ENCODE data around the gene LSR. TPM values are rescaled to one million over a fixed set of nuclear protein-coding genes. Genes with fewer than 3 reads are reported as not detected.

Gene LSR
- total and polyA plus RNA-seq, 2 of the 4 experiments (the other 2 are of a cell fraction): 0.18 to 0.44 TPM

GRCh38 chr19:35266520-35267352, 17.9 kb downstream of the LSR start:
- peak overlapping the region; percentile 86 for H3K14ac ChIP-seq (replicated peaks; ENCODE audit: low read depth, low read length)
- peak overlapping the region; percentile 83 for H3K27ac ChIP-seq (ENCODE audit: insufficient read depth, low read length)
- H4K8ac ChIP-seq (ENCODE audit: low read depth in 2 of 2, low read length in 2 of 2): peak overlapping the region; percentile 98 to 100
- 0% methylated on average over 3 of the region's 39 CpGs; no CpG with 5 or more reads in 1 of the 2 experiments for WGBS, 2 experiments (ENCODE audit: extremely low coverage in 2 of 2, insufficient read length in 1 of 2)
- dilution Hi-C loops (cut with HindIII; ENCODE audit: low sequenced_read_pairs, unreplicated experiment): no loop called here
- H3K18ac ChIP-seq (ENCODE audit: low read depth, low read length): no peak overlapping the region
- peak overlapping the region; percentile 89 for H4K91ac ChIP-seq (ENCODE audit: insufficient read depth, low read depth, low read length)
- H2BK15ac ChIP-seq (ENCODE audit: low read depth, low read length): no peak overlapping the region
- peak overlapping the region; percentile 81 for H2BK5ac ChIP-seq (ENCODE audit: low read depth, low read length, poor library complexity, severe bottlenecking)
- peak overlapping the region; percentile 54 for H3K4me2 ChIP-seq (ENCODE audit: low read depth, low read length)
- peaks cover 13 to 38% of the 10 kb centered on the region in 2 experiments for H3K79me1 ChIP-seq (ENCODE audit: low read depth in 1 of 2, low read length in 2 of 2)
- 0 out of 2 replicates have a peak, but pooled peaks have one; percentile 7 for TF ChIP-seq MAZ (IDR thresholded peaks at IDR 0.05; ENCODE audit: borderline replicate concordance, low read depth, low read length)
- TF ChIP-seq CHD1 (IDR thresholded peaks at IDR 0.05; ENCODE audit: low read depth, low read length): no peak
- 0 out of 2 replicates have a peak, but pooled peaks have one; percentile 26 for TF ChIP-seq MXI1 (IDR thresholded peaks at IDR 0.05; ENCODE audit: borderline replicate concordance, low read depth, low read length)
- H2BK20ac ChIP-seq (ENCODE audit: low read depth, low read length): no peak overlapping the region
- H3K4me1 ChIP-seq (ENCODE audit: control insufficient read depth, insufficient read depth, low read length): peaks cover 7% of the 10 kb centered on the region
- peaks cover 15% of the 10 kb centered on the region for H3K36me3 ChIP-seq (ENCODE audit: control insufficient read depth, insufficient read depth, low read length)
- H3K56ac ChIP-seq (ENCODE audit: extremely low read depth, insufficient read depth, low read length): no peak overlapping the region
- peaks cover 8% of the 10 kb centered on the region for H3K9me1 ChIP-seq (ENCODE audit: insufficient read depth, low read length)
- no peaks in the 10 kb centered on the region for H4K20me1 ChIP-seq (ENCODE audit: insufficient read depth, low read length)
- H4K5ac ChIP-seq (ENCODE audit: low read depth, low read length): peak overlapping the region; percentile 23
- H3K4me3 ChIP-seq (ENCODE audit: insufficient read depth, low read depth, low read length): peak overlapping the region; percentile 73
- no peak overlapping the region for H2BK120ac ChIP-seq (ENCODE audit: low read depth, low read length)
- DNase-seq (no peak), ATAC-seq (ENCODE audit: low read depth) (peak; percentile 7)
- ChIA-PET POLR2A (ENCODE audit: unreplicated experiment) (interaction anchor here (0.5 kb wide), 1 partner anchor 8 kb away, joined by 4 read pairs; no protein-coding TSS in a partner anchor), CTCF (no interaction called here)
- peak overlapping the region; percentile 99 for H2AK9ac ChIP-seq (replicated peaks; ENCODE audit: low read depth, low read length, poor library complexity)
- H3K27me3 ChIP-seq (ENCODE audit: control insufficient read depth, insufficient read depth, low read length): no peaks in the 10 kb centered on the region
- intact Hi-C loops (cut with micrococcal nuclease): loop anchor here (5.0 kb wide), 1 partner anchor 124 kb away; the partner anchor contains the start of gene FXYD7
- H3K9ac ChIP-seq (ENCODE audit: low read depth, low read length): peak overlapping the region; percentile 92
- peak overlapping the region; percentile 95 for H2AFZ ChIP-seq (replicated peaks; ENCODE audit: low read length, poor library complexity)
- no TSS peak for BruUV-seq (replicated peaks)
- H3K23ac ChIP-seq (ENCODE audit: low read depth, low read length): peak overlapping the region; percentile 83
- in situ Hi-C loops (cut with MboI; ENCODE audit: low sequenced_read_pairs): no loop called here
- H2AK5ac ChIP-seq (ENCODE audit: low read depth, low read length): peak overlapping the region; percentile 98; the same call in 1 of the 2 replicates
- no peaks in the 10 kb centered on the region for H3K9me3 ChIP-seq (ENCODE audit: control insufficient read depth, insufficient read depth, low read length)
- peak overlapping the region; percentile 48; the same call in 1 of the 2 replicates for H3K4ac ChIP-seq (ENCODE audit: low read depth, low read length)

Measured in IMR-90 (cell line).